Measurements from ENCODE around the gene TJP3.

The TJP3 gene

GRCh38 chr19:3722443-3723109 lies 14.4 kb downstream of the TJP3 start:
- Histone ChIP-seq H3K36me3 (ENCODE audit: insufficient read depth, low read length) (no peaks in the 10 kb centered on the region), H3K27ac (no peak overlapping the region), H3K9me3 (ENCODE audit: low read depth, low read length) (no peaks in the 10 kb centered on the region), H3K4me3 (no peak overlapping the region), H3K9ac (ENCODE audit: insufficient read length) (no peak overlapping the region)
- TF ChIP-seq FOXP2 (optimal IDR thresholded peaks at IDR 0.05; ENCODE audit: control extremely low read depth, extremely low read length, insufficient read depth) (no peak), EZH2 (IDR thresholded peaks at IDR 0.05) (no peak), POLR2AphosphoS5 (IDR thresholded peaks at IDR 0.05; ENCODE audit: borderline replicate concordance, low read depth, low read length) (no peak)
- no peak for DNase-seq (ENCODE audit: low read depth, low spot score)

DNA sequence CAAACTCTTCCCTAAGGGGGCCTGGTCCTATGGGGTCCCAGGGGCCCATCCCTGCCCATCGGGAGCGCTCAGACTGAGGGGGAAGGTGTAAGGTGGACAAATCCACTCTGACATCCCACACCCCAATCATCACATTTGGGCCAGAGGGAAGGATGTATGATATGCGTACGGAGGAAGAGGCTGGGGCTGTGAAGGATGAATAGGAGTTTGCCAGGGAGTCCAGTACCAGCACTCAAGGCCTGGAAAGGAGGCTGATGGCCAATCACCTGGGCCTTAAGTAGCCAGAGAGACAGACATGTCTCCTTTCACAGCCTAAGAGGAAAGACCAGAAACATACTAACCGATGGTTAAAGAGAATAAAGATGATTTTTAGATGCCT lies 14.9 kb downstream of the TJP3 start:
- Histone ChIP-seq H3K27ac (no peak overlapping the region), H3K9ac (ENCODE audit: insufficient read length) (no peak overlapping the region), H3K4me3 (no peak overlapping the region), H3K36me3 (ENCODE audit: insufficient read depth, low read length) (no peaks in the 10 kb centered on the region), H3K9me3 (ENCODE audit: low read depth, low read length) (no peaks in the 10 kb centered on the region)
- DNase-seq (ENCODE audit: low read depth, low spot score): no peak
- TF ChIP-seq FOXP2 (optimal IDR thresholded peaks at IDR 0.05; ENCODE audit: control extremely low read depth, extremely low read length, insufficient read depth) (no peak), POLR2AphosphoS5 (IDR thresholded peaks at IDR 0.05; ENCODE audit: borderline replicate concordance, low read depth, low read length) (no peak), EZH2 (IDR thresholded peaks at IDR 0.05) (no peak)

- no peaks in the 10 kb centered on the region for H3K9me3 ChIP-seq (ENCODE audit: low read depth, low read length)
- H3K36me3 ChIP-seq (ENCODE audit: insufficient read depth, low read length): no peaks in the 10 kb centered on the region
- TF ChIP-seq FOXP2 (optimal IDR thresholded peaks at IDR 0.05; ENCODE audit: control extremely low read depth, extremely low read length, insufficient read depth): no peak
- no peak for TF ChIP-seq POLR2AphosphoS5 (IDR thresholded peaks at IDR 0.05; ENCODE audit: borderline replicate concordance, low read depth, low read length)
- TF ChIP-seq EZH2 (IDR thresholded peaks at IDR 0.05): no peak
- H3K27ac ChIP-seq: no peak overlapping the region
- H3K9ac ChIP-seq (ENCODE audit: insufficient read length): no peak overlapping the region
- DNase-seq (ENCODE audit: low read depth, low spot score): no peak
- H3K4me3 ChIP-seq: no peak overlapping the region
Measured at GRCh38 chr19:3723883-3724282, 15.7 kb downstream of the TJP3 start.

- Histone ChIP-seq H3K9me3 (ENCODE audit: low read depth, low read length) (no peaks in the 10 kb centered on the region), H3K36me3 (ENCODE audit: insufficient read depth, low read length) (no peaks in the 10 kb centered on the region), H3K4me3 (no peak overlapping the region), H3K9ac (ENCODE audit: insufficient read length) (no peak overlapping the region), H3K27ac (no peak overlapping the region)
- TF ChIP-seq EZH2 (IDR thresholded peaks at IDR 0.05) (no peak), POLR2AphosphoS5 (IDR thresholded peaks at IDR 0.05; ENCODE audit: borderline replicate concordance, low read depth, low read length) (no peak), FOXP2 (optimal IDR thresholded peaks at IDR 0.05; ENCODE audit: control extremely low read depth, extremely low read length, insufficient read depth) (no peak)
- no peak for DNase-seq (ENCODE audit: low read depth, low spot score)
Measured at GRCh38 chr19:3725121-3725520, 16.9 kb downstream of the TJP3 start.

DNA sequence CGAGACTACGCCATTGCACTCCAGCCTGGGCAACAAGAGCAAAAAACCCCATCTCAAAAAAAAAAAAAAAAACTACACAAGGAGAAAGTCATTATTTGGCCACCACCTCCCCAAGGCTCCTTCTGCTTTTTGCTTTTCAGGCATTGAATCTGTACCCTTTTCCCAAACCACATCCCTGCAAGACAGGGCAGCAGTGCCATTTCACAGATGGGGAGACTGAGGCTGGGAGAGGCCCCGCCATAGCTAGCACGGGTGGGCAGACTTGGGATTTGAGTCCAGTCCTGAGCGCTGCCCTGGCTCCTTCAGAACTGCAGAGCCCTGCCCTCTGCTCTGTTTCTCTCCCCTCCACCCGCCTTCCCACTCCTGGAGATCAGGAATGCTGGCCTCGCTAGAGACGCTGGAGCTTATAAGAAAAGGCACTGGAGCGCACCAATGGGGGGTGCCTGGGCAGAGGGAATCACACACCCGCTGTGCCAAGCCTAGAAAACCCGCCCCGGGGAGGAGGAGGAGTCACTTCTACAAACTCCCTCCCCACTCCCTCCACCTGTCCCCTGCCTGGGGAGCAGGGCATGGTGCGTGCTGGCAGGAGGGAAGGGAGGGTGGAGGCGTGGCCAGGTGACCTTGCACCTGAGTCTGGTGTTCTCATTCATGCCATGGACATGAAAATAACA lies 17.6 kb downstream of the TJP3 start:
- Histone ChIP-seq H3K9me3 (ENCODE audit: low read depth, low read length) (no peaks in the 10 kb centered on the region), H3K9ac (ENCODE audit: insufficient read length) (no peak overlapping the region), H3K4me3 (no peak overlapping the region), H3K36me3 (ENCODE audit: insufficient read depth, low read length) (no peaks in the 10 kb centered on the region), H3K27ac (no peak overlapping the region)
- no peak for DNase-seq (ENCODE audit: low read depth, low spot score)
- TF ChIP-seq EZH2 (IDR thresholded peaks at IDR 0.05): no peak
- no peak for TF ChIP-seq POLR2AphosphoS5 (IDR thresholded peaks at IDR 0.05; ENCODE audit: borderline replicate concordance, low read depth, low read length)
- TF ChIP-seq FOXP2 (optimal IDR thresholded peaks at IDR 0.05; ENCODE audit: control extremely low read depth, extremely low read length, insufficient read depth): no peak

DNA sequence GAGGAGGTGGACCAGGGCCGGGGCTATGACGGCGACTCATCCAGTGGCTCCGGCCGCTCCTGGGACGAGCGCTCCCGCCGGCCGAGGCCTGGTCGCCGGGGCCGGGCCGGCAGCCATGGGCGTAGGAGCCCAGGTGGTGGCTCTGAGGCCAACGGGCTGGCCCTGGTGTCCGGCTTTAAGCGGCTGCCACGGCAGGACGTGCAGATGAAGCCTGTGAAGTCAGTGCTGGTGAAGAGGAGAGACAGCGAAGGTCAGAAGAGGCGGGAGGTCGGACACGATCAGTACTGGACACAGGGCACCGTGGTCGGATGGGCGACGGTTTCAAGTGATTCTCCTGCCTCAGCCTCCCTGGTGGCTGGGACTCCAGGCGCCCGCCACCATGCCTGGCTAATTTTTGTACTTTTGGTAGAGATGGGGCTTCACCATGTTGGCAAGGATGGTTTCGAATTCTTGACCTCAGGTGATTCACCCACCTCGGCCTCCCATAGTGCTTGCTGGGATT lies 22.3 kb downstream of the TJP3 start:
- no peak for DNase-seq (ENCODE audit: low read depth, low spot score)
- no peaks in the 10 kb centered on the region for H3K36me3 ChIP-seq (ENCODE audit: insufficient read depth, low read length)
- TF ChIP-seq EZH2 (IDR thresholded peaks at IDR 0.05): no peak
- TF ChIP-seq FOXP2 (optimal IDR thresholded peaks at IDR 0.05; ENCODE audit: control extremely low read depth, extremely low read length, insufficient read depth): no peak
- TF ChIP-seq POLR2AphosphoS5 (IDR thresholded peaks at IDR 0.05; ENCODE audit: borderline replicate concordance, low read depth, low read length): no peak
- H3K9me3 ChIP-seq (ENCODE audit: low read depth, low read length): no peaks in the 10 kb centered on the region
- no peak overlapping the region for H3K27ac ChIP-seq
- no peak overlapping the region for H3K9ac ChIP-seq (ENCODE audit: insufficient read length)
- no peak overlapping the region for H3K4me3 ChIP-seq

DNA sequence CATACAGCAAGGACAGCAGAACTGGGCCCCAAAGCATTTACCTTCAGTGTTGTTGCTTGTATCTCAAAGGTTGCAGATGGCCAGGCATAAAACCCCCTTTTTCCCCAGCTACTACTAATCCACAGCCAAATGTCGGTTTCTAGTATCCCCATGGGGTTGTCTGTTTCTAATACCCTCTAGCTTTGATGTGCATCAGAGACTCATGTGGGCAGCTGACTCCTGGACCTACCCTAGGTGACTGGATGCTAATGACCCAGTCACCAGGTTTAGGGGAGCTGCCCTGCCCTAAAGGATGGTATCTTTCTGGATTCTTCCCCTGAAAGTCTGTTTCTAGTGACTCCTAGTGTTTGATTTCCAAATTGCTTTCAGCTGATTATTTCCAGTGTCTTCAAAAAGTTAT lies 23.9 kb downstream of the TJP3 start:
- Histone ChIP-seq H3K36me3 (ENCODE audit: insufficient read depth, low read length) (no peaks in the 10 kb centered on the region), H3K4me3 (no peak overlapping the region), H3K27ac (no peak overlapping the region), H3K9me3 (ENCODE audit: low read depth, low read length) (no peaks in the 10 kb centered on the region), H3K9ac (ENCODE audit: insufficient read length) (no peak overlapping the region)
- TF ChIP-seq POLR2AphosphoS5 (IDR thresholded peaks at IDR 0.05; ENCODE audit: borderline replicate concordance, low read depth, low read length) (no peak), EZH2 (IDR thresholded peaks at IDR 0.05) (no peak), FOXP2 (optimal IDR thresholded peaks at IDR 0.05; ENCODE audit: control extremely low read depth, extremely low read length, insufficient read depth) (no peak)
- DNase-seq (ENCODE audit: low read depth, low spot score): no peak

DNA sequence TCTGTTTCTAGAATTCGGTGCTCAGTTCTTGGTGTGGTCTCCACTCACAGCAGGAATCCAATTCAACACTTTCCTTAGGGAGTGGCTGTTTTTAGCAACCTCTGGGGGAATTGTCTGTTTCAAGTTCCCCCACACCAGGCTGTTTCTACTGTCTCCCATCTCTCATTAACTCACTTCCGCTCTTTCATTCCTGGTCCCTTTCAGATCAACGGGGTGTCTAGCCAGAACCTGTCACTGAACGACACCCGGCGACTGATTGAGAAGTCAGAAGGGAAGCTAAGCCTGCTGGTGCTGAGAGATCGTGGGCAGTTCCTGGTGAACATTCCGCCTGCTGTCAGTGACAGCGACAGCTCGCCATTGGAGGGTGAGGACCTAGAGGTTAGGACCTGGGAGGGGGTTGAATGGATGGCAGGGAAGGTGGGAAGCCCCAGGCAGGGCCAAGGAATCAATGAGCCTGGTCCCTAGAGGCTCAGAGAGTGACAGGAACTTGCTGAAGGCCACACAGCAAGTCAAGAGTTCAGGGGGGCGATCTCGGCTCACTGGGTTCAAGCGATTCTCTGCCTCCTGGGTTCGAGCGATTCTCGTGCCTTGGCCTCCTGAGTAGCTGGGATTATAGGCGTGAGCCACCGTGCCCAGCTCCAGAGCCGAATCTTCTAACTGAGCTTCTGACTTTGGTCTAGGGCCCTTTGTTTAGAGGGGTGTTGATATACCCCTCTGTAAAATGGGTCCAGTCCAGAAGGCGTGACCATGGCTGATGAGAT lies 25.5 kb downstream of the TJP3 start:
- TF ChIP-seq EZH2 (IDR thresholded peaks at IDR 0.05) (no peak), FOXP2 (optimal IDR thresholded peaks at IDR 0.05; ENCODE audit: control extremely low read depth, extremely low read length, insufficient read depth) (no peak), POLR2AphosphoS5 (IDR thresholded peaks at IDR 0.05; ENCODE audit: borderline replicate concordance, low read depth, low read length) (no peak)
- Histone ChIP-seq H3K9ac (ENCODE audit: insufficient read length) (no peak overlapping the region), H3K27ac (no peak overlapping the region), H3K4me3 (no peak overlapping the region), H3K36me3 (ENCODE audit: insufficient read depth, low read length) (no peaks in the 10 kb centered on the region), H3K9me3 (ENCODE audit: low read depth, low read length) (no peaks in the 10 kb centered on the region)
- DNase-seq (ENCODE audit: low read depth, low spot score): no peak

Measured in SK-N-MC (cell line).